ENCODE results near the gene SLC66A3.

SLC66A3 gene

DNA sequence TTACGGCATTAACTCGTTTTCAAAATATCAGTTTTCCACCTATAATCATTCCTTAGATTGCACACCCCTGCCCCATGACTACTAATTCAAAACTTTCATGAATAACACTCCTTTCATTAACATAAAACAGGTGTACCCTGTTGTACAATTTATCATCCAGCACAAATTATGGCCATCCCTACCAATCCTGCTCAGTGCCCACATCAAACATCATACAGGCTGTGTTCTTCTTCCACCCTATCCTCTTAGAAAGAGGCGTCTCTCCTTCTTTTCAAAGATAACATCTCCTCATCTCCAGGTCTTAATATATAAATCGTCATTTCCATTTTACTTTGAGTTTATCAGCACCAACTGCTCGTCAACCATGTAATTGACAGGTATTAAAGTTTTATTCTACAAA, 67.6 kb downstream of the SLC66A3 start:
- DNase-seq, result no peak

DNA sequence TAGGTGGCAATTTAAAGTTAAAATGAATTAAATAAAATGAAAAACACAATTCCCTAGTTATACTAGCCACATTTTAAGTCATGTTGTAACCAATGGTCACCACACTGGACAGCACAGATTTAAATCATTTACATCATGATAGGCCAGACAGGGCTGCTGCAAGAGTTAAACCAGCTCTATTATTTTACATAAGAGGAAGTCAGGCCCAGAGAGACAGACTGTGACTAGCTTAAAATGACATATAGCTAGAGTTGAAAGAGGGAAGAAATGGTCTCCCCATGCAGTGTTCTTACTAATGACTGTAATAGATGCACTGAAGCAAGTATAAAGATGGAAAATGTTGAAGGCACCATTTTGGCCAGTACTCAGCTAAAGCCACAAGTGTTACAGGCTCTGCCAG, 69.6 kb downstream of the SLC66A3 start:
- DNase-seq, result no peak

DNA sequence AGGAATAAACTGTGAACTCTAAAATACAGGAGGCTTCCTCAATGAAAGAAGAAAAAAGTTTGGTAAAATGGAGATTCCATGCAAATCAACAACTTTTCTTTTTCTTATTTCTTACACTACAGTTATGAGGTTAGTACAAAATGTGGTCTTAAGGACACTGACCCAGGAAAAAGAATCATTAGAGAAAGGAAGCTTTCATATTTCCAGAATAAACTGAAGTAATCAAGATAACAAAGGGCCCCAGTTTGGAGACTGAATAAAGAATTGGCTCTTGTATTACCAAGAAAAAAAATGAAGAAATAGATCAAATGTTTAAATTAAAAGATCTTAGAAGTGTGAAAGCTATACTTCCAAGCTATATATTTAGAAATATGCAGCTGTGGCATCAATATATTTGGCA, 72.3 kb downstream of the SLC66A3 start:
- DNase-seq, result no peak

Measured in NCI-H2107 (cell line).